Chondrocyte (in vitro differentiated cells): ENCODE results near the gene CASZ1. TPM values are rescaled to one million over a fixed set of nuclear protein-coding genes. Genes with fewer than 3 reads are reported as not detected.

Experiments
- DNase-seq: peaks from one replicate; pipeline ENCODE4 v3.0.0; 2021; ENCODE audit warnings: mixed read lengths, low spot score
- H3K27ac Mint-ChIP-seq: one replicate; pipeline ENCODE4 v1.8.0; 2021; ENCODE audit warnings: mild to moderate bottlenecking, moderate library complexity, mixed read lengths; ENCODE audit not compliant: unreplicated experiment
- H3K27me3 Mint-ChIP-seq: 2 replicates; pipeline ENCODE4 v1.8.0; 2021; ENCODE audit warnings: low read depth, mixed read lengths
- H3K36me3 Mint-ChIP-seq: 2 replicates; pipeline ENCODE4 v1.8.0; 2021; ENCODE audit warnings: low read depth, mixed read lengths
- H3K4me1 Mint-ChIP-seq: 2 replicates; pipeline ENCODE4 v1.8.0; 2021; ENCODE audit warnings: low read depth, mild to moderate bottlenecking, mixed read lengths
- H3K4me3 Mint-ChIP-seq: one replicate; pipeline ENCODE4 v1.8.0; 2021; ENCODE audit warnings: mild to moderate bottlenecking, moderate library complexity, mixed read lengths; ENCODE audit not compliant: unreplicated experiment
- H3K9me3 Mint-ChIP-seq: 2 replicates; pipeline ENCODE4 v1.8.0; 2021; ENCODE audit warnings: low read depth, mixed read lengths
- CTCF ChIP-seq: fragments of 200-600 bp; sonication (generic); IDR thresholded peaks from 2 replicates; pipeline ENCODE4 v1.5.0; 2021; ENCODE audit warnings: antibody characterized with exemption, mild to moderate bottlenecking, moderate library complexity
- total RNA-seq: library from RNA; stranded (reverse); gene quantifications from 3 replicates; pipeline ENCODE4 v1.2.1, GENCODE V29; 2021

Gene CASZ1
- total RNA-seq, 1 donor from 2014 or later = 4.1 TPM

DNA sequence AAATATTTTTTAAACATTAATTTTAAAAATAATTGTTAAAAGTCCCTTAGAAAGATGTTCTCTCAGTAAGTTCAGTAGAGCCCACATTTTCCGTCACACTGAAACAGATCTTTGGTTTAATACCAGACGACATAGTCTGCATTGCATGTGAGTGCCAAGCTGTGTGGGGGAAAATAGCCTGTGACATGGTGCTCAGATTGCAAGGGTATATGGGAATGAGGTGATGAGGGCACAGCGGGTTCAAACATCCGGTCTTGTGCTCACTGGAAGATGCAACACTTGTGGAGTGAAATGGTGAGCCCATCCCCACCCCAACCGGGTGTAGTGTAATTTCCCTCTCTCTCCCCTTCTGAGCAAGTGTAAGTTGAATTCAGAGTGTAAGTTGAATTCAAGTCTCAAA lies 207.4 kb downstream of the CASZ1 start:
- Mint-ChIP-seq H3K9me3 (peaks cover 15% of the 10 kb centered on the region), H3K27me3 (no peaks in the 10 kb centered on the region), H3K36me3 (peaks cover 5% of the 10 kb centered on the region), H3K4me1 (peaks cover 4% of the 10 kb centered on the region), H3K4me3 (no peak overlapping the region), H3K27ac (no peak overlapping the region)
- no peak for TF ChIP-seq CTCF
- no peak for DNase-seq

DNA sequence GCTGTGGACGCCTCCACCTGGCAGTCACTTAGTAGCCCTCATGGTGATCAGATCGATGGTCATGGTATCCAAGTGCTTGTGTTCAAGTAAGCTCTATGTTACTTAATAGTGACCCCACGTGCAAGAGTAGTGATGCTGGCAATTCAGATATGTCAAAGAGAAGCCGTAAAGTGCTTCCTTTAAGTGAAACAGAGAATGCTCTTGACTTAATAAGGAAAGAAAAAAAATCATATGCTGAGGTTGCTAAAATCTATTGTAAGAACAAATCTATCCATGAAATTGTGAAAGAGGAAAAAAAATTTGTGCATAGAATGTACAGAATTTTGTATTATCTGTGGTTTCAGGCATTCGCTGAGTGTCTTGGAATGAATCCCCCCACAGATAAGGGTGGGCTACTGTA lies 207.8 kb downstream of the CASZ1 start:
- H3K36me3 Mint-ChIP-seq = peaks cover 5% of the 10 kb centered on the region
- no peaks in the 10 kb centered on the region for H3K27me3 Mint-ChIP-seq
- no peak for DNase-seq
- TF ChIP-seq CTCF = no peak
- H3K4me1 Mint-ChIP-seq = peaks cover 4% of the 10 kb centered on the region
- H3K4me3 Mint-ChIP-seq = no peak overlapping the region
- no peak overlapping the region for H3K27ac Mint-ChIP-seq
- H3K9me3 Mint-ChIP-seq = peaks cover 19% of the 10 kb centered on the region

Other genes starting within 250 kb of the CASZ1 start
- 97.8 to 119 TPM (median 103 TPM) in 3 replicates for gene TARDBP, start 216.0 kb upstream of the CASZ1 start, total RNA-seq